Mucosa of descending colon (tissue), 3 donors: ENCODE results near the gene TGFA. TPM values are rescaled to one million over a fixed set of nuclear protein-coding genes. Genes with fewer than 3 reads are reported as not detected.
"Not testable (repeated sequence)": the region's sequence is repeated elsewhere in the genome, so short reads cannot be mapped to it uniquely, and the experiment has no call there.

Experiments used
- ATAC-seq: fragments of 200-7000 bp; cut with Tn5 transposase; one replicate; pipeline ENCODE4 v1.9.1; 2020; ENCODE audit warnings: mild to moderate bottlenecking, moderate library complexity
- DNase-seq, 3 donors: peaks; one replicate each; pipeline ENCODE4 v3.0.0-alpha.2; 2020
- H3K36me3 ChIP-seq: fragments of 200-600 bp; one replicate; pipeline ENCODE4 v1.8.0; 2021; ENCODE audit warnings: low read depth, mild to moderate bottlenecking
- H3K4me1 ChIP-seq: fragments of 200-600 bp; one replicate; pipeline ENCODE4 v1.8.0; 2021; ENCODE audit warnings: low read depth, mild to moderate bottlenecking
- H3K4me3 ChIP-seq: fragments of 200-600 bp; one replicate; pipeline ENCODE4 v1.8.0; 2021; ENCODE audit warnings: mild to moderate bottlenecking
- H3K9me3 ChIP-seq: fragments of 200-600 bp; one replicate; pipeline ENCODE4 v1.8.0; 2021; ENCODE audit warnings: mild to moderate bottlenecking
- CTCF ChIP-seq: fragments of 200-600 bp; IDR thresholded peaks from one replicate; pipeline ENCODE4 v1.8.0; 2022; ENCODE audit warnings: antibody characterized with exemption, mild to moderate bottlenecking
- intact Hi-C, 2 donors: fragments of 100-400 bp; cut with DNase I in 1 of 2; cut with micrococcal nuclease in 1 of 2; formaldehyde crosslinking; loops; one replicate each; pipeline versions ENCODE4 v1.11.0 to v1.11.1; 2022; cut with DNase I, micrococcal nuclease
- total RNA-seq, 3 donors: library from RNA; stranded (reverse); fragmentation: NEBNext Ultra II Directional in 2 of 3; extraction: Animal tissue kit (Norgen Biotek cat#: 25700) in 2 of 3; gene quantifications; one replicate each; pipeline versions ENCODE4 v1.2.1 to v1.2.4, GENCODE V29; 2021 to 2023
- donor health status: DM: no; HTN: no; CAD: no; lungs with moderate emphysema.
- donor health status: DM: no; HTN: no; CAD: no.
- donor health status: DM: no; HTN: yes; CAD: no.

Gene TGFA
- total RNA-seq, 3 donors from 2014 or later, result 13.5 to 33.5 (median 24.7) TPM

- H3K4me1 ChIP-seq, result no peaks in the 10 kb centered on the region
- DNase-seq (no peak), ATAC-seq (no peak)
- H3K4me3 ChIP-seq, result no peak overlapping the region
- intact Hi-C loops, result no loop called here
- H3K9me3 ChIP-seq, result no peaks in the 10 kb centered on the region
- TF ChIP-seq CTCF, result no peak
- no peaks in the 10 kb centered on the region for H3K36me3 ChIP-seq
These were observed 84.7 kb downstream of the TGFA start for GRCh38 chr2:70468878-70469277.

- no peak for DNase-seq
- no peaks in the 10 kb centered on the region for H3K36me3 ChIP-seq
- TF ChIP-seq CTCF, result no peak
- H3K9me3 ChIP-seq, result no peaks in the 10 kb centered on the region
- H3K4me3 ChIP-seq, result no peak overlapping the region
- intact Hi-C loops, result no loop called here
- no peaks in the 10 kb centered on the region for H3K4me1 ChIP-seq
- ATAC-seq, result no peak
These were observed 85.5 kb downstream of the TGFA start for GRCh38 chr2:70467831-70468779.

GRCh38 chr2:70467237-70467636 lies 86.4 kb downstream of the TGFA start:
- DNase-seq, result no peak
- Histone ChIP-seq H3K4me1 (no peaks in the 10 kb centered on the region), H3K4me3 (no peak overlapping the region), H3K9me3 (no peaks in the 10 kb centered on the region), H3K36me3 (no peaks in the 10 kb centered on the region)
- no peak for TF ChIP-seq CTCF
- no peak for ATAC-seq
- intact Hi-C loops, result no loop called here

- H3K4me1 ChIP-seq, ATAC-seq, DNase-seq, intact Hi-C loops, H3K9me3 ChIP-seq, H3K36me3 ChIP-seq, H3K4me3 ChIP-seq: not testable (repeated sequence)
These were observed 87.0 kb downstream of the TGFA start for GRCh38 chr2:70466647-70467046.

- ATAC-seq (no peak), DNase-seq (no peak)
- intact Hi-C loops, result no loop called here
- Histone ChIP-seq H3K36me3 (no peaks in the 10 kb centered on the region), H3K4me1 (no peaks in the 10 kb centered on the region), H3K9me3 (no peaks in the 10 kb centered on the region), H3K4me3 (no peak overlapping the region)
- no peak for TF ChIP-seq CTCF
These were observed 89.6 kb downstream of the TGFA start for GRCh38 chr2:70463997-70464396.

GRCh38 chr2:70463581-70463980 lies 90.0 kb downstream of the TGFA start:
- Histone ChIP-seq H3K9me3 (no peaks in the 10 kb centered on the region), H3K36me3 (no peaks in the 10 kb centered on the region), H3K4me1 (no peaks in the 10 kb centered on the region), H3K4me3 (no peak overlapping the region)
- no peak for TF ChIP-seq CTCF
- no peak for ATAC-seq
- intact Hi-C loops, result no loop called here
- DNase-seq, result no peak
